ENCODE data around the gene C1orf35.

- no peak for TF ChIP-seq CTCF (IDR thresholded peaks at IDR 0.05)
- TF ChIP-seq POLR2A (IDR thresholded peaks at IDR 0.05) = no peak
Measured at GRCh38 chr1:228088586-228089498, 14.3 kb downstream of the C1orf35 start.
